ENCODE results near the gene TFE3.

Gene TFE3

GRCh38 chrX:49043220-49043986, at the start of gene TFE3:
Gene TFE3 (minus strand): TSS chrX:49043357. CDS start chrX:49043226, 131 bp downstream.
- H3K27me3 ChIP-seq (ENCODE audit: insufficient read depth, low read length, poor library complexity, severe bottlenecking): no peaks in the 10 kb centered on the region
- no peaks in the 10 kb centered on the region for H4K20me1 ChIP-seq (ENCODE audit: insufficient read depth, low read length, poor library complexity, severe bottlenecking)
- H3K9ac ChIP-seq (ENCODE audit: low read depth, low read length, poor library complexity, severe bottlenecking): peak within 1 kb of the TSS; percentile 82
- H3K4me3 ChIP-seq (ENCODE audit: low read length, poor library complexity, severe bottlenecking): peak within 1 kb of the TSS; percentile 81
- H3K4me2 ChIP-seq (ENCODE audit: low read depth, low read length, poor library complexity, severe bottlenecking): peak within 1 kb of the TSS; percentile 75
- H2AFZ ChIP-seq (ENCODE audit: low read length): peak within 1 kb of the TSS; percentile 67
- peaks cover 25% of the 10 kb centered on the region for H3K4me1 ChIP-seq (ENCODE audit: insufficient read depth, low read length, poor library complexity, severe bottlenecking)
- no peaks in the 10 kb centered on the region for H3K36me3 ChIP-seq (ENCODE audit: insufficient read depth, low read length)
- no peaks in the 10 kb centered on the region for H3K9me3 ChIP-seq (ENCODE audit: insufficient read depth, low read depth, low read length)
- TF ChIP-seq CTCF (conservative IDR thresholded peaks at IDR 0.05; ENCODE audit: low read length) (peak; percentile 50), EZH2phosphoT487 (IDR thresholded peaks at IDR 0.05; ENCODE audit: borderline replicate concordance) (no peak)
- no peaks in the 10 kb centered on the region for H3K9me2 ChIP-seq (replicated peaks; ENCODE audit: low read depth, low read length)
- no peaks in the 10 kb centered on the region for H3F3A ChIP-seq (ENCODE audit: low read depth)
- H3K79me2 ChIP-seq (ENCODE audit: insufficient read depth, low read length): 0 out of 2 replicates have a peak, but pooled peaks cover 9% of the 10 kb centered on the region

GRCh38 chrX:49089553-49089952, 46.4 kb upstream of the TFE3 start:
- H2AFZ ChIP-seq (ENCODE audit: low read length): no peak overlapping the region
- H3K9ac ChIP-seq (ENCODE audit: low read depth, low read length, poor library complexity, severe bottlenecking): no peak overlapping the region
- no peaks in the 10 kb centered on the region for H3K36me3 ChIP-seq (ENCODE audit: insufficient read depth, low read length)
- no peak overlapping the region for H3K4me3 ChIP-seq (ENCODE audit: low read length, poor library complexity, severe bottlenecking)
- TF ChIP-seq CTCF (conservative IDR thresholded peaks at IDR 0.05; ENCODE audit: low read length): no peak
- no peak for TF ChIP-seq EZH2phosphoT487 (IDR thresholded peaks at IDR 0.05; ENCODE audit: borderline replicate concordance)
- H3K79me2 ChIP-seq (ENCODE audit: insufficient read depth, low read length): no peaks in the 10 kb centered on the region
- no peaks in the 10 kb centered on the region for H3K27me3 ChIP-seq (ENCODE audit: insufficient read depth, low read length, poor library complexity, severe bottlenecking)
- no peaks in the 10 kb centered on the region for H3F3A ChIP-seq (ENCODE audit: low read depth)
- H3K9me2 ChIP-seq (replicated peaks; ENCODE audit: low read depth, low read length): no peaks in the 10 kb centered on the region
- H3K4me2 ChIP-seq (ENCODE audit: low read depth, low read length, poor library complexity, severe bottlenecking): no peak overlapping the region
- no peaks in the 10 kb centered on the region for H4K20me1 ChIP-seq (ENCODE audit: insufficient read depth, low read length, poor library complexity, severe bottlenecking)
- H3K9me3 ChIP-seq (ENCODE audit: insufficient read depth, low read depth, low read length): no peaks in the 10 kb centered on the region
- no peaks in the 10 kb centered on the region for H3K4me1 ChIP-seq (ENCODE audit: insufficient read depth, low read length, poor library complexity, severe bottlenecking)

GRCh38 chrX:49082271-49082871, 39.2 kb upstream of the TFE3 start:
- H3K27me3 ChIP-seq (ENCODE audit: insufficient read depth, low read length, poor library complexity, severe bottlenecking): no peaks in the 10 kb centered on the region
- H3K9me3 ChIP-seq (ENCODE audit: insufficient read depth, low read depth, low read length): no peaks in the 10 kb centered on the region
- no peaks in the 10 kb centered on the region for H3K36me3 ChIP-seq (ENCODE audit: insufficient read depth, low read length)
- no peaks in the 10 kb centered on the region for H3K79me2 ChIP-seq (ENCODE audit: insufficient read depth, low read length)
- no peak overlapping the region for H3K4me3 ChIP-seq (ENCODE audit: low read length, poor library complexity, severe bottlenecking)
- H2AFZ ChIP-seq (ENCODE audit: low read length): no peak overlapping the region
- H3K9me2 ChIP-seq (replicated peaks; ENCODE audit: low read depth, low read length): no peaks in the 10 kb centered on the region
- no peaks in the 10 kb centered on the region for H4K20me1 ChIP-seq (ENCODE audit: insufficient read depth, low read length, poor library complexity, severe bottlenecking)
- no peaks in the 10 kb centered on the region for H3F3A ChIP-seq (ENCODE audit: low read depth)
- TF ChIP-seq CTCF (conservative IDR thresholded peaks at IDR 0.05; ENCODE audit: low read length) (no peak), EZH2phosphoT487 (IDR thresholded peaks at IDR 0.05; ENCODE audit: borderline replicate concordance) (no peak)
- no peaks in the 10 kb centered on the region for H3K4me1 ChIP-seq (ENCODE audit: insufficient read depth, low read length, poor library complexity, severe bottlenecking)
- H3K4me2 ChIP-seq (ENCODE audit: low read depth, low read length, poor library complexity, severe bottlenecking): no peak overlapping the region
- H3K9ac ChIP-seq (ENCODE audit: low read depth, low read length, poor library complexity, severe bottlenecking): no peak overlapping the region

Data from Loucy (cell line).